ENCODE measurements around the gene FREM3.

GRCh38 chr4:143633833-143634232 lies 66.6 kb downstream of the FREM3 start:
- no peak for TF ChIP-seq EZH2 (IDR thresholded peaks at IDR 0.05; ENCODE audit: insufficient read depth, poor library complexity, severe bottlenecking)
- no peak for TF ChIP-seq EZH2phosphoT487 (IDR thresholded peaks at IDR 0.05; ENCODE audit: insufficient read depth, low read depth)

Data from GM23248 (cell line).